HL-60 (cell line): ENCODE results near the gene ZSCAN22.
A peak's percentile ranks its signal among the peaks of the same experiment; 100 is the strongest.

Experiments used
- DNase-seq, 2 experiments: peaks; one replicate each; pipeline ENCODE4 v3.0.0-alpha.2; 2010 to 2020; ENCODE audit warnings: low read depth in 1 of 2, low spot score in 1 of 2
- H3K27ac ChIP-seq: fragments of 250-450 bp; sonication (Bioruptor Pico); replicated peaks from 2 replicates; pipeline ENCODE4 v1.5.1; 2020; ENCODE audit warnings: mild to moderate bottlenecking, moderate library complexity
- H3K27me3 ChIP-seq: fragments of 250-450 bp; sonication (Bioruptor Pico); 2 replicates; pipeline ENCODE4 v1.5.1; 2021; ENCODE audit warnings: mild to moderate bottlenecking, moderate library complexity; ENCODE audit not compliant: insufficient read depth, poor library complexity, severe bottlenecking
- H3K4me3 ChIP-seq: replicated peaks from 2 replicates; pipeline ENCODE4 v1.5.1; 2011; ENCODE audit warnings: mild to moderate bottlenecking, control low read depth, low read length; ENCODE audit not compliant: insufficient read depth
- CTCF ChIP-seq: IDR thresholded peaks from one replicate; pipeline ENCODE4 v1.5.1; 2011; ENCODE audit warnings: low read length, control low read depth, inconsistent platforms; ENCODE audit not compliant: insufficient read depth
- GABPA ChIP-seq: IDR thresholded peaks from 2 replicates; pipeline ENCODE4 v1.6.1; 2012; ENCODE audit warnings: low read depth
- POLR2AphosphoS5 ChIP-seq: IDR thresholded peaks from 2 replicates; pipeline ENCODE4 v1.6.1; 2012; ENCODE audit warnings: low read depth
- REST ChIP-seq: IDR thresholded peaks from 2 replicates; pipeline ENCODE4 v1.6.1; 2012; ENCODE audit warnings: low read depth; ENCODE audit not compliant: insufficient replicate concordance
- SPI1 ChIP-seq: IDR thresholded peaks from 2 replicates; pipeline ENCODE4 v1.6.1; 2012; ENCODE audit warnings: low read depth, mild to moderate bottlenecking, borderline replicate concordance

Gene ZSCAN22

GRCh38 chr19:58362272-58362994 is 35.6 kb downstream of the ZSCAN22 start, which contains the start of gene ZNF497:
ZNF497 (minus strand) TSS chr19:58362751; CDS start chr19:58357635, 5,116 bp downstream.
- TF ChIP-seq SPI1 (no peak), POLR2AphosphoS5 (peak; percentile 82), GABPA (peak; percentile 90), REST (peak; percentile 73), CTCF (no peak)
- H3K4me3 ChIP-seq: peak within 1 kb of the TSS; percentile 71
- no peaks in the 10 kb centered on the region for H3K27me3 ChIP-seq
- peak; percentile 94 to 97 for DNase-seq
- peak within 1 kb of the TSS; percentile 91 for H3K27ac ChIP-seq

- TF ChIP-seq GABPA (no peak), POLR2AphosphoS5 (peak; percentile 69; the same call in 1 of the 2 replicates), CTCF (no peak), SPI1 (peak; percentile 97), REST (no peak)
- Histone ChIP-seq H3K27me3 (no peaks in the 10 kb centered on the region), H3K4me3 (no peak overlapping the region), H3K27ac (peak overlapping the region; percentile 42)
- DNase-seq: peak in 1 of 2 experiments; percentile 84
Measured at GRCh38 chr19:58364146-58364545, 37.4 kb downstream of the ZSCAN22 start.

- TF ChIP-seq REST (no peak), CTCF (no peak), GABPA (no peak), SPI1 (no peak), POLR2AphosphoS5 (no peak)
Measured at GRCh38 chr19:58366585-58367430, 40.0 kb downstream of the ZSCAN22 start.

More at GRCh38 chr19:58366585-58367430, 40.0 kb downstream of the ZSCAN22 start:
- DNase-seq: no peak
- Histone ChIP-seq H3K4me3 (no peak overlapping the region), H3K27ac (no peak overlapping the region), H3K27me3 (no peaks in the 10 kb centered on the region)
